HG03521 (cell line): Measurements from ENCODE around the gene DOK6.
"Not testable (repeated sequence)": the region's sequence is repeated elsewhere in the genome, so short reads cannot be mapped to it uniquely, and the experiment has no call there.

Source experiments
- ATAC-seq: cut with Tn5 transposase; IDR thresholded peaks from one replicate; pipeline ENCODE4 v1.9.1; 2021; ENCODE audit warnings: mild to moderate bottlenecking, moderate library complexity; ENCODE audit not compliant: unreplicated experiment

Gene DOK6

DNA sequence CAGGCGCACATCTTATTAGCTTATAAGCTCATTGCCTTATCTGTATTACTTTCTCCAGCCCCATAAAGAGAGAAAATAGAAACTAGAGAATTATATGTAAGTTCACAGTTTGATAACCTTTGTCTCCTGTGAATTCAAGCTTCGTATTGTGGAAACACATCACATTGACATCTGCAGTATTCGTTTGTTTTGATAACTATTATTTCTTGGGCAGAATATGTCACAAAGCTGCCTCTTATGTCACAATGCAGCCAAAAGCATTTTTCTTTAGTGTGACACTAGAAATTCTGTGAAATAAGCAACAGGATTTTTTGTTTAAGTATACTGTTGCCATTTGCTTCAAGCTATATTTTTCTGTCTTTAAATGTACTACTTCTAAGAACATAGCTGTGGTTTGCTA lies 221.5 kb downstream of the DOK6 start:
- ATAC-seq: no peak

DNA sequence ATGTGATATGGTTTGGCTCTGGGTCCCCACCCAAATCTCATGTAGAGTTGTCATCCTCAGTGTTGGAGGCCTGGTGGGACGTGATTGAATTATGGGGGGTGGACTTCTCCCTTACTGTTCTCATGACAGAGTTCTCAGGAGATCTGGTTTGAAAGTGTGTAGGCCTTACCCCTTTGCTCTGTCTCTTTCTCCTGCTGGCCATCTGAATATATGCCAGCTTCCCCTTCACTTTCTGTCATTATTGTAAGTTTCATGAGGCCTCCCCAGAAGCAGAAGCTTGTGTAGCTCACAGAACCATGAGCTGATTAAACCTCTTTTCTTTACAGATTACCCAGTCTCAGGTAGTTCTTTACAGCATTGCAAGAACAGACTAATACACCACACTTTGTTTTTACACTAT lies 222.3 kb downstream of the DOK6 start:
- ATAC-seq: no peak

DNA sequence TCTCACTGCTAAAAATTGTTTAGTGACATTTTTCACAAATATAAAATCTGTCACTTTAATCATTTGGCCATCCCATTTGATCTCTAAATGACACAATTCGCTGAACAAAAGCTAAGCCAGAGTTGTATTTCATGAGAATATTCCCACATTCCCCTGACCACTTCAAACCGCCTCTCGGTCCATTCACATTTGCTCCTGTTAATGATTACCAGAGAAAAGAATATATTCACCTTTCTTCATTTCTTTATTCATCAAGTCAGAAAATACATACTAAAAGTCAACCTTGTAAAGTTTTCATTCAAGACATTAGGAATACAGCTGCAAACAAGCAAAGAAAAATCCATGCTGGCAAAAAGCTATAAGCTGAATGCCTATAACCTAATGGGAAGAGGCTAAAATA lies 225.5 kb downstream of the DOK6 start:
- ATAC-seq: no peak

GRCh38 chr18:69626643-69627242 lies 226.1 kb downstream of the DOK6 start:
- no peak for ATAC-seq

GRCh38 chr18:69628774-69629359 lies 228.2 kb downstream of the DOK6 start:
- ATAC-seq: no peak

- no peak for ATAC-seq
Measured at GRCh38 chr18:69631281-69631680, 230.6 kb downstream of the DOK6 start.

DNA sequence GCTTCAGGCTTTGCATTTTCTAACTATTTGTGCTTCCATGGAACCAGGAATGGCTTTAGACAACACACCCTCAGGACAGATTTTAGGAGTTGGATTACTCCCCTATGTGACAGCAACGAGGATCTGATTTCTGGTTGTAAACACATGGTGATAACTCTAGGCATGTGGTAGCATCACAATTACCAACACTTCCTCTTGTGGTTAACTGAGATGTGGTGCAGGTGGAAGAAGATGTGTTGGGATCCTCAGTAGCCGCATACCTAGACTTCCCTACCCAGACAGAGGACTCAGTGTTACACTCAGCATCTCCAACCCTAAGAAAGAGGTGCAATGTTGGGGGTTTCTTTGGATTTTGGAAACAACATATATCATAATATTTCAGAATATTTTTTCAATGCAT lies 234.8 kb downstream of the DOK6 start:
- ATAC-seq: no peak

DNA sequence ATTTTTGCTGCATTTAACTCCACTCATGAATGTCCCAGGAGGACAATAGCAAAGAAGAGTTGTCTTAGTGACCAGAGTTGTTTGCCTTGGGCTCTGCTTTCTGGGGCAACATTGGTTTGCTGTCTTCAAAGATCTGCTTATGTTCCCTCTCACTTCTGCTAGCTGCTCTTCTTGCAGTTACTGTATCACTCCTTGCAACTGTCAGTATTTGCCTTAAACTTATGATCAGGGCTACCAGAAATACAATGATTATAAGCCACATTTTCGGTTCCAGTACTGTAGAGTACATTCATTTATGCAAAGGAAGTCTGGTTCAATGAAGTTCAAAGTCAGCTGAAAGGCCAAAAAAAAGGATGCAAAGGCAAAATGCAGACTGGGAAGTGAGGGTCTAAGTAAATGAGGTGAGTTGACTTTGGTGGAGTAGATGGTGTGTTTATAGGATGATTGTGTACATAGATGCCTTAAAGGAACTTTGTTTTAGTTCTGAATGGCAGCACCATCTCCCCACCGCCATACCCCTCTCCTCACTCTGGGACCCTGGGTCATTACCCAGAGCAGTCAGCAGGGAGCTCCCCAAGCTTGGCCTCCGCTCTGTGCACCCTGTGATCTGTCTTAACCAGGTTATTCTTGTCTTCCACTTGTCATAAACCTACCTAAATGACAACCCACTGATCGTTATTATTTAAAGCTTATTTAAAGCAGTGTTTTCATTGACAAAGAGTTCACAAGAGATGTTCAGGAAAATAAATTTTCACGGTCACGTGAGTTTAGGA lies 236.0 kb downstream of the DOK6 start:
- ATAC-seq: no peak

- ATAC-seq: no peak
Measured at GRCh38 chr18:69638056-69638455, 237.4 kb downstream of the DOK6 start.

- ATAC-seq: no peak
Measured at GRCh38 chr18:69647702-69648101, 247.0 kb downstream of the DOK6 start.

- no peak for ATAC-seq
Measured at GRCh38 chr18:69648486-69648885, 247.8 kb downstream of the DOK6 start.

DNA sequence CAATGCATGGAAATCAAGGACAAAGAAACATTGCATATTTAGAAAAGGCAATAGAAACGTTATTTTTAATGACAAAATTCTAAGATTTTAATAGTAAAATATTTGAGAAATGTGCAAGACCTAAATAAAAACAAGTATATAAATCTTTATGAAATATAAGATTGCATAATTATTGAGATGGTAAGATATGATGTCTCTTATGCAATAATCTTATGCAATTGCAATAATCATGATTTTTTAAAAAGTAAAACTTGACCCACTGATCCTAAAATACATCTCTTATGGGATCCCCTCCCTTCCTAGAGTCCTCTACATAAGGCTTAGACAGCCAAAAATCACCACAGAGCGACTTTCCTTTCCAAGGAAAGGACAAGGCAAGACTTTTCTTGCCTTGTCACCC lies 249.0 kb downstream of the DOK6 start:
- ATAC-seq: no peak

- no peak for ATAC-seq
Measured at GRCh38 chr18:69651243-69651642, 250.6 kb downstream of the DOK6 start.

GRCh38 chr18:69655816-69656215 lies 255.1 kb downstream of the DOK6 start:
- ATAC-seq: no peak

GRCh38 chr18:69658103-69658502 lies 257.4 kb downstream of the DOK6 start:
- no peak for ATAC-seq

GRCh38 chr18:69658685-69659084 lies 258.0 kb downstream of the DOK6 start:
- ATAC-seq: no peak

GRCh38 chr18:69659142-69659651 lies 258.5 kb downstream of the DOK6 start:
- ATAC-seq: no peak

- ATAC-seq: not testable (repeated sequence)
Measured at GRCh38 chr18:69662090-69662489, 261.4 kb downstream of the DOK6 start.

DNA sequence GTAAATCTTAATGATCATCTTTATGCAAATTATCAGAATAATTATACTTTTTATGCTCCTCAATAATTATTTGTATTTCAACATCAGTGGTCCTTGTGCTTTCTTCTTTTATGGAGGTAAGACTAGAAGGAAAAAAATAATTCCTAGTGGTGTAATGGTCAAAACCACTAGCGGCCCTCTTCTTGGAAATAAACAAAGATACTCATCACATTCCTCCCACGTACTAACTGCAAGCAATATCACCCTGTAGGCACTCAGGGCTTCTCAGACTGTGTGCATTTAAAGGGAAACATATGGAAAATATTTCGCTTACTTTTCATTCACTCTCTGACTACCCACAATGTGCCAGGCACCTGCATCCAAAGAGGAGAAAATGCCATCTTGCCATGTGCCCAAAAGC lies 263.7 kb downstream of the DOK6 start:
- ATAC-seq: no peak

- no peak for ATAC-seq
Measured at GRCh38 chr18:69674292-69674877, 273.7 kb downstream of the DOK6 start.

DNA sequence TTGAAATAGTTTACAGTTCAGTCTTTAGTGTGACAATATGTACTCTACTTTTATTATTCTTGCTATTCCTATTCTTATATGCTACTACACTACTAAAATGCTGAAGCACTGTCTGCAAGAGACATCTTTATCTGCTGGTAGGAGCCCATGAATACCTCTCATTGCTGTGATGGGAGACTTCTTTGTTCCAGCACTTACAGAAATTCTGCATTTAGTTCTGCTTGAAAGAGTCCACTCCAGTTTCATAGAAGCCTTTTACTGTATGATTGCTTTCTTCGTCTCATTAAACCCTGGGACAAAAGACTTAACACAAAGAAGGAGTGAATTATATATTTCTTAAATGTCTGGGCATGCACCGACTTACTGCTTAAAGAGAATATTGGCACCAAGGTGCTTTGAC lies 274.3 kb downstream of the DOK6 start:
- ATAC-seq: no peak

- no peak for ATAC-seq
Measured at GRCh38 chr18:69677595-69677994, 276.9 kb downstream of the DOK6 start.
